ENCODE results near the gene EXOC3L2. TPM values are rescaled to one million over a fixed set of nuclear protein-coding genes. Genes with fewer than 3 reads are reported as not detected.

EXOC3L2 gene
- polyA plus RNA-seq, 3 donors = not detected

DNA sequence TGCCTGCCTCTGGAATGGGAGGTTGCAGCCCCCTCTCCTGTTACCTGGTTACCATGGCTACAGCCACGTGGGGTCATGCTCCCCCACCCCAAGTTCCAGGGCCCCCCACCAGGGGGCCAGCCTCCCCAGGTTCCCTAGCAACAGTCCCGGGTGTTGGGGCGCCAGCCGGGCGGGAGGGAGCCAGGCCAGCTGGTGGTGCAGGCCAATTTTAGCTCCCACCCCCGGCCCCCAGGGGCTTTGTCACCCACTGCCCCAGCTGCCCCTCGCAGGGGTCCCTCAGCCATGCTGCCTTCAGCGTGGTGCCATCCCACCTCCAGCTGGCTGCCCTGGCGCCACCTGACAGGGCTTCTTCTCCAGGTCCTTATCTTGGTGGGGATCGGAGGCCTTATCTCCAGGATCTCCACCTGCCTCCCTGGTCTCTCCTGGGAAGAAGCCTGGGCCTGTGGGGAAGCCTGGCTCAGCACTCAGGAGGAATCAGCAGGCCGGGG, 8.9 kb upstream of the EXOC3L2 start:
- WGBS (ENCODE audit: insufficient coverage) = 83% methylated on average over 11 of the region's 11 CpGs
- peaks cover 46% of the 10 kb centered on the region for H4K20me1 ChIP-seq (ENCODE audit: insufficient read depth, low read length)
- Mint-ChIP-seq H3K27me3 (ENCODE audit: low read depth in 3 of 3) (peaks cover 0 to 11% (median 6%) of the 10 kb centered on the region in 3 donors), H3K4me1 (peaks cover 31% of the 10 kb centered on the region), H3K27ac (peak overlapping the region in 1 of 7 donors; percentile 25), H3K36me3 (peaks cover 14 to 23% of the 10 kb centered on the region in 2 donors), H3K4me3 (no peak overlapping the region), H3K9me3 (peaks cover 0 to 2% (median 0%) of the 10 kb centered on the region in 7 donors)
- no peak overlapping the region for H3K4me3 ChIP-seq (replicated peaks in 1 of 3; ENCODE audit: low read depth in 2 of 3, low read length in 3 of 3)
- intact Hi-C loops (cut with micrococcal nuclease) = no loop called here
- peaks cover 26% of the 10 kb centered on the region for H3K79me2 ChIP-seq (ENCODE audit: insufficient read depth, low read length)
- no peak overlapping the region for H3K4me2 ChIP-seq (replicated peaks; ENCODE audit: extremely low read depth, low read length, poor library complexity, severe bottlenecking)
- no peak overlapping the region for H2AFZ ChIP-seq (ENCODE audit: insufficient read depth, low read depth, low read length, poor library complexity, severe bottlenecking)
- H3K27me3 ChIP-seq (ENCODE audit: control insufficient read depth in 2 of 2, insufficient read depth in 2 of 2, low read length in 2 of 2) = no peaks in the 10 kb centered on the region
- peaks cover 0 to 5% of the 10 kb centered on the region in 2 donors for H3K36me3 ChIP-seq (replicated peaks in 1 of 2; ENCODE audit: control insufficient read depth in 1 of 2, insufficient read depth in 2 of 2, low read length in 2 of 2)
- H3K9ac ChIP-seq (ENCODE audit: insufficient read depth, low read length, poor library complexity, severe bottlenecking) = no peak overlapping the region
- peaks cover 23 to 34% of the 10 kb centered on the region in 2 donors for H3K4me1 ChIP-seq (ENCODE audit: control insufficient read depth in 1 of 2, insufficient read depth in 2 of 2, low read length in 2 of 2)
- no peak for DNase-seq
- TF ChIP-seq, protein P1, sequence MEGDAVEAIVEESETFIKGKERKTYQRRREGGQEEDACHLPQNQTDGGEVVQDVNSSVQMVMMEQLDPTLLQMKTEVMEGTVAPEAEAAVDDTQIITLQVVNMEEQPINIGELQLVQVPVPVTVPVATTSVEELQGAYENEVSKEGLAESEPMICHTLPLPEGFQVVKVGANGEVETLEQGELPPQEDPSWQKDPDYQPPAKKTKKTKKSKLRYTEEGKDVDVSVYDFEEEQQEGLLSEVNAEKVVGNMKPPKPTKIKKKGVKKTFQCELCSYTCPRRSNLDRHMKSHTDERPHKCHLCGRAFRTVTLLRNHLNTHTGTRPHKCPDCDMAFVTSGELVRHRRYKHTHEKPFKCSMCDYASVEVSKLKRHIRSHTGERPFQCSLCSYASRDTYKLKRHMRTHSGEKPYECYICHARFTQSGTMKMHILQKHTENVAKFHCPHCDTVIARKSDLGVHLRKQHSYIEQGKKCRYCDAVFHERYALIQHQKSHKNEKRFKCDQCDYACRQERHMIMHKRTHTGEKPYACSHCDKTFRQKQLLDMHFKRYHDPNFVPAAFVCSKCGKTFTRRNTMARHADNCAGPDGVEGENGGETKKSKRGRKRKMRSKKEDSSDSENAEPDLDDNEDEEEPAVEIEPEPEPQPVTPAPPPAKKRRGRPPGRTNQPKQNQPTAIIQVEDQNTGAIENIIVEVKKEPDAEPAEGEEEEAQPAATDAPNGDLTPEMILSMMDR (IDR thresholded peaks at IDR 0.05) = no peak
- H3K9me3 ChIP-seq (replicated peaks in 1 of 2; ENCODE audit: control insufficient read depth in 1 of 2, insufficient read depth in 1 of 2, low read length in 2 of 2) = no peaks in the 10 kb centered on the region
- no peak overlapping the region for H3K27ac ChIP-seq (ENCODE audit: low read depth in 1 of 2, low read length in 2 of 2)

DNA sequence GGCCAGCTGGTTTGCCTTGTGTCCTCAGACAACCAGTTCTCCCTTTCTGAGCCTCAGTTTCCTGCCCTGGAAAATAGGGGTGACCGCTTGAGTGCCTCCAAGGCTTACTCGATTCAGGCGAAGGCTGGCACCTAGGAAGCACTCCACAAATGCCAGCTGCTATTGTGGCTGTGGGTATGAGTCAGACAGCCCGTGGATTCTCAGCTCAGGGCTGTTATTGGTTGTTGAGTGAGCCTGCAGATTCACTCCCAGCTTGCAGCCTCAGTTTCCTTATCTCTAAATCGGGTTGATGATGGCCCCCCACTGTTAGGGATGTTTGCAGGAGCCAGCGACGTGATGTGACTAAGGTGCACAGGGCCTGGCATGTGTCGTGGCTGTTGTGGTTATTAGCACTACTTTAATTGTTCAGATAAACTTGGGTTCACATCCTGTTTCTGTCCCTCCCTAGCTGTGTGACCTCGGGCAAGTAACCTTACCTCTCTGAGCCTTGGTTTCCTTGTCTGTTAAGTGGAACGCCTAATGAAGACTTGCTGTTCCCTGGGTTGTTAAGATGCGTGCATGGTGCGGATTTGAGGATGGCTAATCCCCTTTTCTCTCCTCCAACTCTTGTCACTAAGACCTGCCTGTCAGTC, 8.3 kb upstream of the EXOC3L2 start:
- Histone ChIP-seq H3K4me2 (replicated peaks; ENCODE audit: extremely low read depth, low read length, poor library complexity, severe bottlenecking) (peak overlapping the region; percentile 77), H3K36me3 (replicated peaks in 1 of 2; ENCODE audit: control insufficient read depth in 1 of 2, insufficient read depth in 2 of 2, low read length in 2 of 2) (no peaks in the 10 kb centered on the region), H2AFZ (ENCODE audit: insufficient read depth, low read depth, low read length, poor library complexity, severe bottlenecking) (no peak overlapping the region), H3K27ac (ENCODE audit: low read depth in 1 of 2, low read length in 2 of 2) (no peak overlapping the region), H3K4me1 (ENCODE audit: control insufficient read depth in 1 of 2, insufficient read depth in 2 of 2, low read length in 2 of 2) (peaks cover 26 to 38% of the 10 kb centered on the region in 2 donors), H3K9me3 (replicated peaks in 1 of 2; ENCODE audit: control insufficient read depth in 1 of 2, insufficient read depth in 1 of 2, low read length in 2 of 2) (no peaks in the 10 kb centered on the region), H3K4me3 (replicated peaks in 1 of 3; ENCODE audit: low read depth in 2 of 3, low read length in 3 of 3) (no peak overlapping the region), H3K79me2 (ENCODE audit: insufficient read depth, low read length) (peaks cover 26% of the 10 kb centered on the region), H3K27me3 (ENCODE audit: control insufficient read depth in 2 of 2, insufficient read depth in 2 of 2, low read length in 2 of 2) (no peaks in the 10 kb centered on the region), H4K20me1 (ENCODE audit: insufficient read depth, low read length) (peaks cover 46% of the 10 kb centered on the region), H3K9ac (ENCODE audit: insufficient read depth, low read length, poor library complexity, severe bottlenecking) (no peak overlapping the region)
- intact Hi-C loops (cut with micrococcal nuclease) = no loop called here
- TF ChIP-seq, protein P1 (IDR thresholded peaks at IDR 0.05) = no peak
- H3K36me3 Mint-ChIP-seq = peaks cover 11 to 18% of the 10 kb centered on the region in 2 donors
- H3K4me3 Mint-ChIP-seq = no peak overlapping the region
- 80% methylated on average over 6 of the region's 12 CpGs for WGBS (ENCODE audit: insufficient coverage)
- H3K9me3 Mint-ChIP-seq = peaks cover 0 to 2% (median 0%) of the 10 kb centered on the region in 7 donors
- H3K27ac Mint-ChIP-seq = peak overlapping the region in 2 of 7 donors; percentile 15 to 68
- no peak for DNase-seq
- peaks cover 34% of the 10 kb centered on the region for H3K4me1 Mint-ChIP-seq
- H3K27me3 Mint-ChIP-seq (ENCODE audit: low read depth in 3 of 3) = peaks cover 0 to 11% (median 6%) of the 10 kb centered on the region in 3 donors

Measured in CD14-positive monocyte (primary cell).